ENCODE data around the gene RPGRIP1L.

RPGRIP1L gene

DNA sequence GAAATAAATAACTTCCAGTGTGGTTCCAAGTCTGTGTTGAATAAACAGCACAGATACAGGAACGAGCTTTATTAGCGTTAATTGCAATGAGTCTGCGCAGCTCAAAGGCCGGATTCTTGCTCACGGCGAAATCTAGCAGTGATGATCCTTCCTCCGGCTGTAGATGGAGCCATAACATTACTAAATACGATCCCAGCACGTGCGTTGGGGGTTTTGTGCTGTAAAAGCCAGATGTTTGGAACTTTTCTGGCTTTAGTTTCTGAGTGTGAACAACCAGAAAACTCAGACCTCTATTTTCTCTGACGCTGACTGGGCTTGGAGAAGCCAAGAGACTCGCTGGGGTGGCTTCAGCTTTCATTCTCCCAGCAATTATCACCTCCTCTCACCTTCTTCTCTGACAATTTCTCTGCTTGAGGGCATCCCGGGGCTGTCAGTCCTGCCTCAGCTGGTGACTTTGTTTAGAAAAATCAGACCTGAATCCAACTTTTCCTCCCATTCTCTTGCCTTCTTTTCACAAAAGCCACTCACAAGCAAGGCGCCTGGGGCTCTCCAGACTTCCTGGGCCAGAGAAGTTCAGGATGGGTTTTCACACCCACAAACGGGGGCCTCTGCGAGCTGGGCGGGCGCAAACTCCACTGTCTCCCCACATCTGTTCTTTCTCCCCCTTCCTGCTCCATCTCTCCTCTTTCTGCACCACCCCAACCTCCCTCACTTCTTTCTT is 153.5 kb downstream of the RPGRIP1L start:
- DNase-seq (ENCODE audit: low read depth, low spot score), result peak; percentile 16
